Femur (tissue), 1 donor: Measurements from ENCODE around the gene SH3GLB1.
"Not testable (repeated sequence)": the region's sequence is repeated elsewhere in the genome, so short reads cannot be mapped to it uniquely, and the experiment has no call there.

Experiments
- DNase-seq: peaks from one replicate; pipeline ENCODE4 v3.0.0-alpha.2; 2017

SH3GLB1 gene

GRCh38 chr1:86704458-86704971 lies at the start of gene SH3GLB1:
Gene SH3GLB1, plus strand, starts transcription at chr1:86704576. Its CDS starts 324 bp downstream, at chr1:86704900.
- DNase-seq, result peak; percentile 93

- DNase-seq, result not testable (repeated sequence)
Measured at GRCh38 chr1:86658381-86658780, 46.0 kb upstream of the SH3GLB1 start.

GRCh38 chr1:86666368-86666767 lies 38.0 kb upstream of the SH3GLB1 start:
- DNase-seq, result no peak

GRCh38 chr1:86687595-86687994 lies 16.8 kb upstream of the SH3GLB1 start:
- DNase-seq, result no peak

GRCh38 chr1:86692641-86693040 lies 11.7 kb upstream of the SH3GLB1 start:
- no peak for DNase-seq

GRCh38 chr1:86695400-86695799 lies 9.0 kb upstream of the SH3GLB1 start:
- no peak for DNase-seq

GRCh38 chr1:86696522-86696921 lies 7.9 kb upstream of the SH3GLB1 start:
- DNase-seq, result no peak

GRCh38 chr1:86699186-86699585 lies 5.2 kb upstream of the SH3GLB1 start:
- no peak for DNase-seq

GRCh38 chr1:86701731-86702130 lies 2.6 kb upstream of the SH3GLB1 start:
- DNase-seq, result no peak

- DNase-seq, result not testable (repeated sequence)
Measured at GRCh38 chr1:86702954-86703494, 1.4 kb upstream of the SH3GLB1 start.

GRCh38 chr1:86703696-86704457 lies 499 bp upstream of the SH3GLB1 start:
- no peak for DNase-seq

- DNase-seq, result peak; percentile 82
Measured at GRCh38 chr1:86704972-86705664, 742 bp downstream of the SH3GLB1 start.

- DNase-seq, result no peak
Measured at GRCh38 chr1:86705665-86705985, 1.2 kb downstream of the SH3GLB1 start.

GRCh38 chr1:86706018-86706635 lies 1.8 kb downstream of the SH3GLB1 start:
- DNase-seq, result no peak

GRCh38 chr1:86708920-86709319 lies 4.5 kb downstream of the SH3GLB1 start:
- no peak for DNase-seq

GRCh38 chr1:86712088-86712860 lies 7.9 kb downstream of the SH3GLB1 start:
- DNase-seq, result no peak

GRCh38 chr1:86713477-86713876 lies 9.1 kb downstream of the SH3GLB1 start:
- DNase-seq, result no peak

- DNase-seq, result no peak
Measured at GRCh38 chr1:86714159-86714558, 9.8 kb downstream of the SH3GLB1 start.

- no peak for DNase-seq
Measured at GRCh38 chr1:86714561-86715244, 10.3 kb downstream of the SH3GLB1 start.

- DNase-seq, result no peak
Measured at GRCh38 chr1:86718786-86719185, 14.4 kb downstream of the SH3GLB1 start.

- DNase-seq, result no peak
Measured at GRCh38 chr1:86731416-86731815, 27.0 kb downstream of the SH3GLB1 start.

- no peak for DNase-seq
Measured at GRCh38 chr1:86733340-86733739, 29.0 kb downstream of the SH3GLB1 start.
